Stimulated activated CD8-positive, alpha-beta memory T cell treated with anti-CD3 and anti-CD28 coated beads, Interleukin-4, amount 100 ng/mL, for 48 hours (primary cell): ENCODE results near the gene MST1.
A peak's percentile ranks its signal among the peaks of the same experiment; 100 is the strongest.

ENCODE experiments used
- DNase-seq: peaks from one replicate; pipeline ENCODE4 v3.0.0-alpha.2; 2020

The MST1 gene

GRCh38 chr3:49717959-49718857 lies 28.9 kb upstream of the MST1 start:
- no peak for DNase-seq

GRCh38 chr3:49717211-49717958 lies 28.1 kb upstream of the MST1 start:
- DNase-seq: no peak

- DNase-seq: no peak
Measured at GRCh38 chr3:49716691-49717210, 27.5 kb upstream of the MST1 start.

- DNase-seq: no peak
Measured at GRCh38 chr3:49716169-49716568, 26.9 kb upstream of the MST1 start.

GRCh38 chr3:49715611-49716121 lies 26.4 kb upstream of the MST1 start:
- DNase-seq: no peak

GRCh38 chr3:49714728-49715550 lies 25.7 kb upstream of the MST1 start:
- no peak for DNase-seq

GRCh38 chr3:49713336-49714105 lies 24.2 kb upstream of the MST1 start:
- DNase-seq: no peak

GRCh38 chr3:49712631-49713317 lies 23.5 kb upstream of the MST1 start:
- no peak for DNase-seq

- DNase-seq: no peak
Measured at GRCh38 chr3:49712166-49712565, 22.9 kb upstream of the MST1 start.

GRCh38 chr3:49711489-49711888 lies 22.2 kb upstream of the MST1 start:
- DNase-seq: no peak

GRCh38 chr3:49709852-49710251 lies 20.6 kb upstream of the MST1 start:
- no peak for DNase-seq

GRCh38 chr3:49707113-49707480 lies 17.8 kb upstream of the MST1 start:
- no peak for DNase-seq

- no peak for DNase-seq
Measured at GRCh38 chr3:49706456-49707112, 17.3 kb upstream of the MST1 start.

GRCh38 chr3:49705390-49705960 lies 16.2 kb upstream of the MST1 start:
- DNase-seq: no peak

- no peak for DNase-seq
Measured at GRCh38 chr3:49704629-49705028, 15.4 kb upstream of the MST1 start.

GRCh38 chr3:49703956-49704355 lies 14.7 kb upstream of the MST1 start:
- no peak for DNase-seq

- peak; percentile 69 for DNase-seq
Measured at GRCh38 chr3:49703443-49703927, 14.2 kb upstream of the MST1 start.

GRCh38 chr3:49702672-49703071 lies 13.4 kb upstream of the MST1 start:
- no peak for DNase-seq

GRCh38 chr3:49701388-49702077 lies 12.3 kb upstream of the MST1 start:
- no peak for DNase-seq
